Myocyte (in vitro differentiated cells): ENCODE results near the gene SCLT1. TPM values are rescaled to one million over a fixed set of nuclear protein-coding genes. Genes with fewer than 3 reads are reported as not detected.

Experiments
- DNase-seq: peaks from one replicate; pipeline ENCODE4 v3.0.0-alpha.2; 2012; ENCODE audit warnings: low read depth
- total RNA-seq: library from RNA; depleted of rRNA; stranded (reverse); fragments of >200 nt; gene quantifications from 2 replicates; pipeline ENCODE4 v1.2.3, GENCODE V29; 2014

The SCLT1 gene
- total RNA-seq, 1 donor from 2014 or later: 5.2 TPM

GRCh38 chr4:128847082-128847724 lies 246.1 kb downstream of the SCLT1 start:
- no peak for DNase-seq

GRCh38 chr4:128846063-128846462 lies 247.3 kb downstream of the SCLT1 start:
- peak; percentile 65 for DNase-seq

DNA sequence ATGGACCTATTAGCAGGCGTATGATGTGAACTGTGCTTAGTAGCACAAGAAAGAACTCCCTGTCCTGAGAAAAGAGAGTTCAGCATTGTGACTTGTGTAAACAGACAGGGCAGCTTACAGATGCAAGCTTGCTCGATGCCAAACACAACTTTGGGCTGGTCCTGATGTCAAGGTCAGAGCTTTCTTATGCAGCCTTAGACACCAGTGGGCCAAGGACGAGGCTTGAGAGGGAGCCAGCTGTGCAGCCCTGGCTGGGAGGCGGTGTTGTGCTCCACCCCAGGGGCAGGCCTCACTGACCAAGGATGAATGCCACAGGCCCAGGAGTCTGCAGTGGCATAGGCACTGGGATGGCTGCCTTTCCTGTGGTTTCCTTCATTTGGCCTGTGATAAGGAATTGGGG lies 248.4 kb downstream of the SCLT1 start:
- peak; percentile 26 for DNase-seq

GRCh38 chr4:128841402-128841801 lies 251.9 kb downstream of the SCLT1 start:
- no peak for DNase-seq

DNA sequence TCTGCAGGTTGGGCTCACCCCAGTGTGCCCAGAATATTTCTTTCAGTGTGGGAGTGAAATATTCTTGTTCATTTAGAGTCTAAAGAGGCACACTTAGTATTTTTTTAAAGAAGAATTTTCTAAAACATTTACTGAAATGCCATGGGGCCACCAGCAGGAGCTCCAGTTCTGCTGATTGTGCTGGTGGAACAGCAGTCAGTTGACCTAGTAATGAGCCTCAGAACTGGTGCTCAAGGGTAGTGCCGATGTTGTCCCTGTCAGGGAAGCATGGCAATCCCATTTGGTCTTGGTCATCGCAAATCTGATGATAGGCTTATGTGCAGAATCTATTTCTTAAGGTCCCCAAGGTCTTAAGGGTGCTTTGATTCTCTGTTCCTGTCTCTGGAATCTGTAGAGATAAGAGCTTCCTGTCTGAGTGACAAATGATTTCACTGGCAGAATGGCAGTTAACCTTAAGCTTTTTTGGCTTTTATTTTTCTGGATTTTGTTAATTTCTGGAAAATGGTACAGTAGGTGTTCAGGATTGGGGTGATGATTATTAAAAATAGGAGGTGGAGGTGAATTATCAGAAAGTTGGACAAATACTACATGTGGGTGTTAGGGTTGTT lies 252.5 kb downstream of the SCLT1 start:
- DNase-seq: no peak

- DNase-seq: no peak
Measured at GRCh38 chr4:128837679-128838078, 255.7 kb downstream of the SCLT1 start.

DNA sequence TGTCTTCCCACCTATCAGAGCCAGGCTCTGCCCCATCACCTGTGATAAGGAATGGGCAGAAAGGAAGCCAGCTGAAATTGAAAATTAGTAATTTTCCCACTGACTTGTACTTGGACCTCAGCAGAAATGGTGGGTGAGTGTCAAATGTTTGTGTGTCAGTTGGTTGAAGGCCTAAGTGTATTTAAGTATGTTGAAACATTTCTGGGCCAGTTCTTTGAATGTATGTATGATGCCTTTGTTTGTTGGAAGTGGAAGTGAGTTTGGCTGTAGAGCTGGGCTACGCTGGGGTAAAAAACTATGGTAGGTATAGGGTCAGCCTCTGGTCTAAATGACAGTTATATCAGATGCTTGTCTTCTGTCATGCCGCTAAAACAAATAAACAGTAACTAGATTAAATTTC lies 256.1 kb downstream of the SCLT1 start:
- DNase-seq: no peak

DNA sequence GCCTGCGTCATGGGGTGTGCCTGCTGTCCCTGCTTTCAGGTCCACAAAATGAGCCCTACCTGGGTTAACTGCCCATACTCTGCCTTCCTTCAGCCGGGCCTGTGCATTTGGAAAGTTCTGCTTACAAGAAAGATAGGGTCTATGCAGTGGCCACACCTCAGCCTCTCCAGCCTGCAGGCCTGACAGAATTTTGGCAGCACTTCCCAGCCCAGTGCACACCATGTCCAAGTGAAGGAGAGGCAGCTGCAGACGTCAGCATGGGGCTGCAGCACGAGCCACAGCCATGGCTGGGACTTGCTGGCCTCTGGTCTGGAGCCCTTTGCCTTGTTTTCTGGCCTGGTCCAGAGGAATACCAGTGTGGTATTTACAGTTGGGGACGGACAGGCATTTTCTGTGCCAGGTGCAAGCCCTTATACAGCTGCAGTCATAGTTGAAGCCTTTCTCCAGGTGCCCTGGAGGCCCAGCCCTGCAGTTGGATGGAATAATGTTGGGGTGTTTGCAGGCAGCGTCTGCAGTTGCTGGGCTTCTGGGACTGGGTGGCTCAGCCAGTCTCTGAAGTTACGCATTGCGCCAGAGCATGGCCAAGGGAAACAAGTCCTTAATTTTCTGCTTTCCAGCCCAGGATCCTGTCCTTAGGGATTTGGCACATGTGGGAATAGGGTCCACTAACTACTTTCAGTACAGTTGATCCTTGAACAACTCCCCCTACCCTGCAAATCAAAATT lies 257.7 kb downstream of the SCLT1 start:
- DNase-seq: peak; percentile 80

Other genes starting within 250 kb of the SCLT1 start
- 5.8 and 8.6 TPM in 2 replicates for gene C4orf33, start 2.6 kb upstream of the SCLT1 start, total RNA-seq